ENCODE results near the gene RPL9. TPM values are rescaled to one million over a fixed set of nuclear protein-coding genes. Genes with fewer than 3 reads are reported as not detected.

The RPL9 gene
- total and polyA plus RNA-seq, 4 donors: 963 to 3,293 (median 2,175) TPM

DNA sequence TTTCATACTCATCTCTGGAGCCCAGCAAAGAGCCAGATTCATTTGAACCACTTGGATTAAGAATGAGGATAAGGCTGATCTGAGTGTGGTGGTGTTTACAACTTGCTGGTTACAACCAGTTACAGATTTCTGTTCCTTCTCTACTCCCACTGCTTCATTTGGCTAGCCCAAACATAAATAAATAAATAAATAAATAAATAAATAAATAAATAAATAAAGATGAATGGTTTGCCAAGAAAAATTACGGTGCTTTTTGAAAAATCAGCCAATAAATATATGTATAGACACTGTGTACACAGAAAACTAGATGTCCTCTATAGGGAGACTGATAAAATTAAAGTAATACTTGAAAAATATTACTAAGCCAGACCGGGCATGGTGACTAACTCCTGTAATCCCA is 17.1 kb downstream of the RPL9 start:
- Histone ChIP-seq H3K27ac (ENCODE audit: low read depth in 1 of 2, low read length in 1 of 2) (no peak overlapping the region), H3K36me3 (ENCODE audit: control insufficient read depth in 4 of 4, insufficient read depth in 4 of 4, low read length in 4 of 4) (no peaks in the 10 kb centered on the region), H3K9ac (ENCODE audit: insufficient read depth in 1 of 2, low read length in 2 of 2) (no peak overlapping the region), H3K27me3 (ENCODE audit: control insufficient read depth in 3 of 3, insufficient read depth in 3 of 3, low read length in 2 of 3) (no peaks in the 10 kb centered on the region), H3K4me1 (ENCODE audit: control insufficient read depth in 5 of 5, insufficient read depth in 5 of 5, low read length in 5 of 5) (peaks cover 0 to under 1% (median 0%) of the 10 kb centered on the region in 5 donors), H3K4me3 (no peak overlapping the region), H3K9me3 (ENCODE audit: control insufficient read depth in 4 of 4, insufficient read depth in 3 of 4, low read length in 3 of 4) (no peaks in the 10 kb centered on the region)
- DNase-seq: no peak
- WGBS, 2 donors: 92 to 95% methylated on average over 2 of the region's 2 CpGs
- no peak for ATAC-seq (ENCODE audit: insufficient read depth, low FRiP score)
- TF ChIP-seq, protein P1, sequence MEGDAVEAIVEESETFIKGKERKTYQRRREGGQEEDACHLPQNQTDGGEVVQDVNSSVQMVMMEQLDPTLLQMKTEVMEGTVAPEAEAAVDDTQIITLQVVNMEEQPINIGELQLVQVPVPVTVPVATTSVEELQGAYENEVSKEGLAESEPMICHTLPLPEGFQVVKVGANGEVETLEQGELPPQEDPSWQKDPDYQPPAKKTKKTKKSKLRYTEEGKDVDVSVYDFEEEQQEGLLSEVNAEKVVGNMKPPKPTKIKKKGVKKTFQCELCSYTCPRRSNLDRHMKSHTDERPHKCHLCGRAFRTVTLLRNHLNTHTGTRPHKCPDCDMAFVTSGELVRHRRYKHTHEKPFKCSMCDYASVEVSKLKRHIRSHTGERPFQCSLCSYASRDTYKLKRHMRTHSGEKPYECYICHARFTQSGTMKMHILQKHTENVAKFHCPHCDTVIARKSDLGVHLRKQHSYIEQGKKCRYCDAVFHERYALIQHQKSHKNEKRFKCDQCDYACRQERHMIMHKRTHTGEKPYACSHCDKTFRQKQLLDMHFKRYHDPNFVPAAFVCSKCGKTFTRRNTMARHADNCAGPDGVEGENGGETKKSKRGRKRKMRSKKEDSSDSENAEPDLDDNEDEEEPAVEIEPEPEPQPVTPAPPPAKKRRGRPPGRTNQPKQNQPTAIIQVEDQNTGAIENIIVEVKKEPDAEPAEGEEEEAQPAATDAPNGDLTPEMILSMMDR (IDR thresholded peaks at IDR 0.05; ENCODE audit: control extremely low read depth, extremely low read depth): no peak

DNA sequence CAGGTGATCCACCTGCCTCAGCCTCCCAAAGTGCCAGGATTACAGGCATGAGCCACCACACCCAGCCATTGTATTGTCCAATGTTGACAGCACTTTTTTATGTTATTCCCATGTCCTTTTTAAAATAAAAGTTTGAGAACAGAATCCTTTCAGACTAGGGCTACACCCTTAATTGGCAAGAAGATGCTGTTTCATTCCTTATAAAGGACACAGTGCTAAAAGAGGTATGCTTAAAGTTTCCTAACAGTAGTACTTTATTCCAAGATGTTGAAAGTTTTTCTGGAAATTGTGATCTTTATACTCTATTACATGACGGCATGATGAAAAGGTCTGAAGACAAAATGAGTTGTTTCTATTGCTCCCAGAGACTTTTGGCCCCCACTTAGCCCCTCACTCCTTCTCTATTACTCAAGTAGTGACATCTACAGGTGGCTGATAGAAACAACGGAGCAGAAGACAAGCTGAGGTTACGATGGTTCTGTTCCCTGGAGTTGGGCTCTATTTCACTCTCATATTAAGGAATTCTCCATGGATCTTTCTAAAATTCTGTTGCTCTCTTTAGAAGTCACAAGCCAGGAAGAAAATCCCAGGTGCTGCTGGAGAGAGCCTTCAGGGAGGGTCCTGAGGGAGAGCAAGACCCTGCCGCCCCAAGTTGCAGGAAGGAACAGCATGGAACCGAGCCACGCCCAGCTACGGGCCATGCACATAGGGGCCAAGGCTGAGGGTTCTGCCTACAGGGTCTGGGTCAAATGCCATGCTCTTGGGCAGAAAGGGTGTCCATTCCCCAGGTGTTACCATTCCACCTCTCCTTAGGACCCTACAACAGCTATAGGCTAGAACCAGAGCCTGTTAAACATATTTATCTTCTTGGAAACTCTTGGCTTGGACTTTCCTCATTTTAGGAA is 22.8 kb downstream of the RPL9 start:
- no peak for ATAC-seq (ENCODE audit: insufficient read depth, low FRiP score)

DNA sequence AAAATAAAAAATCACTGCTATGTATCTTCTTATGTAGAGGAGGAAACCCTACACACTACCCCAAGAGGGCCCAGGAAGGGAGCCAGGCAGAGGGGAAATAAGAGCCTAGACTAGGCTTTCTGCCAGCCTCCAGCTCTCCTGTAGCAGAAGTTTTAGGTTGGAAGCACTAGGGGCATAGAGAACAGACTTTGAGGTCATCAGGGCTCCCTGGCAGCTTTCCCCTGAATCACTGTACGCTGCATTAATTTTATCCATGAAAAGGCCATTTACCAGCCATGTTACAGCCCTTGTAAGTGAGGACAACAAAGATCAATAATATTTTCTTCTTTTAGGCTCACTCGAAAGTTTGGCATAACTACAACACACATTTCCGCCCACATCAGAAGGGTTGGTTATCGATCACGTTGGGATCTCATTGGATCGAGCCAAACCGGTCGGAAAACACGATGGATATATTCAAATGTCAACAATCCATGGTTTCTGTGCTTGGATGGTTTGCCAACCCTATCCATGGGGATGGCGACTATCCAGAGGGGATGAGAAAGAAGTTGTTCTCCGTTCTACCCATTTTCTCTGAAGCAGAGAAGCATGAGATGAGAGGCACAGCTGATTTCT is 24.7 kb downstream of the RPL9 start:
- WGBS, 2 donors: 91 to 96% methylated on average over 11 of the region's 11 CpGs
- ATAC-seq (ENCODE audit: insufficient read depth, low FRiP score) (no peak), DNase-seq (no peak)
- no peaks in the 10 kb centered on the region for H3K36me3 ChIP-seq (ENCODE audit: control insufficient read depth in 4 of 4, insufficient read depth in 4 of 4, low read length in 4 of 4)
- TF ChIP-seq, protein P1 (IDR thresholded peaks at IDR 0.05; ENCODE audit: control extremely low read depth, extremely low read depth): no peak
- H3K4me1 ChIP-seq (ENCODE audit: control insufficient read depth in 5 of 5, insufficient read depth in 5 of 5, low read length in 5 of 5): no peaks in the 10 kb centered on the region
- no peak overlapping the region for H3K9ac ChIP-seq (ENCODE audit: insufficient read depth in 1 of 2, low read length in 2 of 2)
- no peak overlapping the region for H3K4me3 ChIP-seq
- no peak overlapping the region for H3K27ac ChIP-seq (ENCODE audit: low read depth in 1 of 2, low read length in 1 of 2)
- H3K9me3 ChIP-seq (ENCODE audit: control insufficient read depth in 4 of 4, insufficient read depth in 3 of 4, low read length in 3 of 4): no peaks in the 10 kb centered on the region
- H3K27me3 ChIP-seq (ENCODE audit: control insufficient read depth in 3 of 3, insufficient read depth in 3 of 3, low read length in 2 of 3): no peaks in the 10 kb centered on the region

More for the DNA sequence above, 22.8 kb downstream of the RPL9 start:
- Histone ChIP-seq H3K36me3 (ENCODE audit: control insufficient read depth in 4 of 4, insufficient read depth in 4 of 4, low read length in 4 of 4) (no peaks in the 10 kb centered on the region), H3K9ac (ENCODE audit: insufficient read depth in 1 of 2, low read length in 2 of 2) (no peak overlapping the region), H3K27ac (ENCODE audit: low read depth in 1 of 2, low read length in 1 of 2) (no peak overlapping the region), H3K4me3 (no peak overlapping the region), H3K27me3 (ENCODE audit: control insufficient read depth in 3 of 3, insufficient read depth in 3 of 3, low read length in 2 of 3) (no peaks in the 10 kb centered on the region), H3K9me3 (ENCODE audit: control insufficient read depth in 4 of 4, insufficient read depth in 3 of 4, low read length in 3 of 4) (no peaks in the 10 kb centered on the region), H3K4me1 (ENCODE audit: control insufficient read depth in 5 of 5, insufficient read depth in 5 of 5, low read length in 5 of 5) (no peaks in the 10 kb centered on the region)
- TF ChIP-seq, protein P1 (IDR thresholded peaks at IDR 0.05; ENCODE audit: control extremely low read depth, extremely low read depth): no peak
- no peak for DNase-seq
- WGBS, 2 donors: 73 to 76% methylated on average over 7 of the region's 7 CpGs

Data from lung (tissue), 12 donors.